IMR-90 (cell line): ENCODE results near the gene HSP90AB1. TPM values are rescaled to one million over a fixed set of nuclear protein-coding genes. Genes with fewer than 3 reads are reported as not detected.

Source experiments
- ATAC-seq: fragments of 200-7000 bp; cut with Tn5 transposase; 2 replicates; pipeline ENCODE4 v1.9.1; 2020; ENCODE audit warnings: low read depth, mild to moderate bottlenecking, moderate library complexity
- BruUV-seq: library from RNA; stranded (reverse); fragments of 400-500 nt; replicated peaks from 2 replicates; lab custom pipeline; 2021; lab: Mats Ljungman, UMichigan
- CTCF ChIA-PET: fragments of 300-600 bp; formaldehyde crosslinking; extraction: SDS; loops from one replicate; lab custom pipeline; 2021; ENCODE audit warnings: antibody characterized with exemption; lab: Yijun Ruan, JAX
- POLR2A ChIA-PET: fragments of 300-600 bp; sonication (Branson Sonifier 250); formaldehyde crosslinking; loops from one replicate; lab custom pipeline; 2022; ENCODE audit warnings: antibody characterized with exemption; ENCODE audit not compliant: unreplicated experiment; lab: Charles Lee
- DNase-seq: peaks from one replicate; pipeline ENCODE4 v3.0.0; 2013
- H2AFZ ChIP-seq: replicated peaks from 2 replicates; pipeline ENCODE3; 2013; ENCODE audit warnings: low read length, mild to moderate bottlenecking; ENCODE audit not compliant: poor library complexity
- H2AK5ac ChIP-seq: 2 replicates; pipeline ENCODE4 v1.6.1; 2013; ENCODE audit warnings: low read depth, low read length, inconsistent platforms
- H2AK9ac ChIP-seq: replicated peaks from 2 replicates; pipeline ENCODE3; 2013; ENCODE audit warnings: mild to moderate bottlenecking, low read depth, low read length, moderate library complexity; ENCODE audit not compliant: poor library complexity
- H2BK120ac ChIP-seq: 2 replicates; pipeline ENCODE4 v1.6.1; 2013; ENCODE audit warnings: low read depth, low read length, inconsistent platforms
- H2BK15ac ChIP-seq: 3 replicates; pipeline ENCODE4 v1.6.1; 2013; ENCODE audit warnings: low read depth, low read length, inconsistent platforms
- H2BK20ac ChIP-seq: 2 replicates; pipeline ENCODE4 v1.6.1; 2013; ENCODE audit warnings: low read depth, mild to moderate bottlenecking, inconsistent platforms, low read length, moderate library complexity
- H2BK5ac ChIP-seq: 2 replicates; pipeline ENCODE4 v1.6.1; 2013; ENCODE audit warnings: mild to moderate bottlenecking, low read depth, low read length, inconsistent platforms; ENCODE audit not compliant: poor library complexity, severe bottlenecking
- H3K14ac ChIP-seq: replicated peaks from 2 replicates; pipeline ENCODE4 v1.6.1; 2013; ENCODE audit warnings: low read depth, low read length, inconsistent platforms
- H3K18ac ChIP-seq: 2 replicates; pipeline ENCODE4 v1.6.1; 2013; ENCODE audit warnings: low read depth, low read length, control low read depth
- H3K23ac ChIP-seq: 2 replicates; pipeline ENCODE4 v1.6.1; 2013; ENCODE audit warnings: low read depth, low read length, inconsistent platforms
- H3K27ac ChIP-seq: 2 replicates; pipeline ENCODE4 v1.5.1; 2013; ENCODE audit warnings: mild to moderate bottlenecking, control low read depth, low read length; ENCODE audit not compliant: insufficient read depth
- H3K27me3 ChIP-seq: 2 replicates; pipeline ENCODE4 v1.6.1; 2013; ENCODE audit warnings: low read length; ENCODE audit not compliant: control insufficient read depth, insufficient read depth
- H3K36me3 ChIP-seq: 2 replicates; pipeline ENCODE4 v1.6.1; 2013; ENCODE audit warnings: low read length, mixed read lengths; ENCODE audit not compliant: control insufficient read depth, insufficient read depth
- H3K4ac ChIP-seq: 2 replicates; pipeline ENCODE4 v1.6.1; 2013; ENCODE audit warnings: low read depth, low read length, inconsistent platforms
- H3K4me1 ChIP-seq: 2 replicates; pipeline ENCODE4 v1.6.1; 2013; ENCODE audit warnings: low read length, mixed read lengths; ENCODE audit not compliant: control insufficient read depth, insufficient read depth
- H3K4me2 ChIP-seq: 2 replicates; pipeline ENCODE4 v1.6.1; 2013; ENCODE audit warnings: low read depth, mild to moderate bottlenecking, control low read depth, low read length, moderate library complexity
- H3K4me3 ChIP-seq: 2 replicates; pipeline ENCODE4 v1.5.1; 2013; ENCODE audit warnings: low read depth, mild to moderate bottlenecking, control low read depth, low read length, moderate library complexity; ENCODE audit not compliant: insufficient read depth
- H3K56ac ChIP-seq: 2 replicates; pipeline ENCODE4 v1.6.1; 2013; ENCODE audit warnings: low read length, inconsistent platforms; ENCODE audit not compliant: insufficient read depth; ENCODE audit errors: extremely low read depth
- H3K79me1 ChIP-seq, 2 experiments: 2 replicates each; pipeline ENCODE4 v1.6.1; 2013; ENCODE audit warnings: low read length in 2 of 2, inconsistent platforms in 1 of 2, low read depth in 1 of 2
- H3K9ac ChIP-seq: 2 replicates; pipeline ENCODE4 v1.6.1; 2013; ENCODE audit warnings: low read depth, low read length, control low read depth
- H3K9me1 ChIP-seq: 2 replicates; pipeline ENCODE4 v1.6.1; 2013; ENCODE audit warnings: low read length, inconsistent platforms; ENCODE audit not compliant: insufficient read depth
- H3K9me3 ChIP-seq: 2 replicates; pipeline ENCODE4 v1.6.1; 2013; ENCODE audit warnings: low read length; ENCODE audit not compliant: control insufficient read depth, insufficient read depth
- H4K20me1 ChIP-seq: 2 replicates; pipeline ENCODE4 v1.6.1; 2013; ENCODE audit warnings: low read length, inconsistent platforms; ENCODE audit not compliant: insufficient read depth
- H4K5ac ChIP-seq: 2 replicates; pipeline ENCODE4 v1.6.1; 2013; ENCODE audit warnings: mild to moderate bottlenecking, low read depth, low read length, control low read depth
- H4K8ac ChIP-seq, 2 experiments: 2 replicates each; pipeline ENCODE4 v1.6.1; 2013; ENCODE audit warnings: low read depth in 2 of 2, low read length in 2 of 2, control low read depth in 1 of 2, inconsistent platforms in 1 of 2
- H4K91ac ChIP-seq: 2 replicates; pipeline ENCODE4 v1.6.1; 2013; ENCODE audit warnings: low read depth, low read length, inconsistent platforms; ENCODE audit not compliant: insufficient read depth
- BHLHE40 ChIP-seq: fragments of 150-350 bp; IDR thresholded peaks from 2 replicates; pipeline ENCODE4 v1.6.1; 2016; ENCODE audit warnings: mild to moderate bottlenecking, low read depth, low read length
- MXI1 ChIP-seq: IDR thresholded peaks from 2 replicates; pipeline ENCODE4 v1.6.1; 2012; ENCODE audit warnings: low read depth, mild to moderate bottlenecking, low read length, moderate library complexity, borderline replicate concordance
- POLR2A ChIP-seq: IDR thresholded peaks from 2 replicates; pipeline ENCODE4 v1.6.1; 2012; ENCODE audit warnings: mild to moderate bottlenecking, low read depth, low read length
- WGBS, 2 experiments: methylation state at CpG; one replicate each; pipeline versions ENCODE4 v1.1.5 to v1.1.7; 2013; ENCODE audit warnings: missing lambda C conversion rate in 2 of 2; ENCODE audit not compliant: insufficient read length in 1 of 2; ENCODE audit errors: extremely low coverage in 2 of 2; 5-methylcytosine and 5-hydroxymethylcytosine counted together
- dilution Hi-C: fragments of 300-500 bp; cut with HindIII; formaldehyde crosslinking; loops from one replicate; pipeline ENCODE4 v1.14.3; 2018; ENCODE audit warnings: low sequenced_read_pairs; ENCODE audit not compliant: unreplicated experiment
- in situ Hi-C: fragments of 300-500 bp; cut with MboI; formaldehyde crosslinking; loops from 3 replicates; pipeline ENCODE4 v1.14.3; 2019; ENCODE audit warnings: low sequenced_read_pairs, inconsistent platforms, mixed read lengths
- intact Hi-C: fragments of 100-400 bp; cut with micrococcal nuclease; formaldehyde crosslinking; loops from 2 replicates; pipeline ENCODE4 v1.10.0; 2022
- polyA plus RNA-seq, 3 experiments: library from polyadenylated mRNA; depleted of rRNA; stranded (reverse); fragments of >200 nt; gene quantifications; 2 replicates each; pipeline ENCODE4 v1.2.3, GENCODE V29; 2012; ENCODE audit warnings: low replicate concordance in 1 of 3
- total RNA-seq: library from RNA; depleted of rRNA; stranded (reverse); fragments of >200 nt; gene quantifications from 2 replicates; pipeline ENCODE4 v1.2.3, GENCODE V29; 2012

HSP90AB1 gene
- total and polyA plus RNA-seq, 2 of the 4 experiments (the other 2 are of a cell fraction): 887 to 1,307 TPM

- no TSS peak for BruUV-seq
- Histone ChIP-seq H3K18ac (no peak overlapping the region), H3K14ac (no peak overlapping the region), H3K4ac (no peak overlapping the region), H2BK120ac (no peak overlapping the region), H4K91ac (no peak overlapping the region), H2BK15ac (no peak overlapping the region), H2AK5ac (no peak overlapping the region), H3K4me1 (peaks cover 8% of the 10 kb centered on the region), H3K36me3 (peaks cover 54% of the 10 kb centered on the region), H3K23ac (peak overlapping the region; percentile 24; the same call in 1 of the 2 replicates), H3K4me2 (no peak overlapping the region), H3K27me3 (no peaks in the 10 kb centered on the region), H2BK20ac (no peak overlapping the region), H3K27ac (no peak overlapping the region), H3K9ac (no peak overlapping the region), H3K79me1 (peaks cover 19 to 67% of the 10 kb centered on the region in 2 experiments), H3K9me1 (peaks cover 9% of the 10 kb centered on the region; the same call in 1 of the 2 replicates), H3K56ac (no peak overlapping the region), H3K4me3 (no peak overlapping the region), H3K9me3 (no peaks in the 10 kb centered on the region), H4K5ac (no peak overlapping the region), H2AFZ (no peak overlapping the region), H4K8ac (no peak overlapping the region), H4K20me1 (peaks cover 64% of the 10 kb centered on the region), H2AK9ac (no peak overlapping the region), H2BK5ac (no peak overlapping the region)
- dilution Hi-C loops (no loop called here), in situ Hi-C loops (no loop called here), intact Hi-C loops (no loop called here)
- ChIA-PET POLR2A (interaction anchor here (0.7 kb wide), 1 partner anchor 9 kb away, joined by 4 read pairs; the partner anchor contains the start of gene HSP90AB1), CTCF (interaction anchor here (1.4 kb wide), 1 partner anchor 18 kb away, joined by 4 read pairs; no protein-coding TSS in a partner anchor)
- DNase-seq: no peak
- TF ChIP-seq POLR2A: peak; percentile 41
- TF ChIP-seq BHLHE40: no peak
- no peak for TF ChIP-seq MXI1
- WGBS, 2 experiments: 80% methylated on average over 4 of the region's 16 CpGs; no CpG with 5 or more reads in 1 of the 2 experiments
- no peak for ATAC-seq
Measured at GRCh38 chr6:44255105-44255808, 8.4 kb downstream of the HSP90AB1 start.
